Measurements from ENCODE around the gene CFB.
"Not testable (repeated sequence)": the region's sequence is repeated elsewhere in the genome, so short reads cannot be mapped to it uniquely, and the experiment has no call there.

GRCh38 chr6:31908255-31908654, 37.6 kb upstream of the CFB start:
- not testable (repeated sequence) for TF ChIP-seq CTCF (conservative IDR thresholded peaks at IDR 0.05; ENCODE audit: low read length); EZH2phosphoT487 (IDR thresholded peaks at IDR 0.05; ENCODE audit: borderline replicate concordance)

All from Loucy (cell line).